Right ventricle myocardium superior (tissue), 1 donor: Measurements from ENCODE around the gene FBXL20. TPM values are rescaled to one million over a fixed set of nuclear protein-coding genes. Genes with fewer than 3 reads are reported as not detected.
"Not testable (repeated sequence)": the region's sequence is repeated elsewhere in the genome, so short reads cannot be mapped to it uniquely, and the experiment has no call there.

Experiments
- ATAC-seq: fragments of 200-7000 bp; cut with Tn5 transposase; one replicate; pipeline ENCODE4 v1.9.1; 2020; ENCODE audit warnings: mild to moderate bottlenecking; ENCODE audit not compliant: poor library complexity
- DNase-seq: peaks from one replicate; pipeline ENCODE4 v3.0.0-alpha.2; 2020
- intact Hi-C: fragments of 100-400 bp; cut with DNase I; formaldehyde crosslinking; loops from one replicate; pipeline ENCODE4 v1.11.2; 2022
- total RNA-seq: library from RNA; stranded (reverse); fragmentation: NEBNext Ultra II Directional; extraction: Animal tissue kit (Norgen Biotek cat#: 25700); gene quantifications from one replicate; pipeline ENCODE4 v1.2.1, GENCODE V29; 2021
- donor health status: DM: no; HTN: yes; CAD: no; lungs with severe emphysema.

The FBXL20 gene
- total RNA-seq, 1 donor from 2014 or later, result 12.1 TPM

DNA sequence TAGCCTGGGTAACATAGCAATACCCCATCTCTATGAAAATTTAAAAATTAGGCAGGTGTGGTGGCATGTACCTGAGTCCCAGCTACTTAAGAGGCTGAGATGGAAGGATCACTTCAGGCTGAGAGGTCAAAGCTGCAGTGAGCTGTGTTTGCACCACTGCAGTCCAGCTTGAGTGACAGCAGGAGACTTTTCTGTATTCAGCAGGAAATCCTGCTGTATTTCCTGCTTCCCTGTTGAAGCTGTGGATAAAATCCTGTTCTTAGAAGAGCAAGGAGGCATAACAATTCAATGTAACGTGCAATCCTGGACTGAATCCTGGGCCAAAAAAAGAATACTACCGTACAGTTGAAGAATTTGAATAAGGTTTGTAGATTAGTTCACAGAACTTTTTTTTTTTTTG, 62.2 kb downstream of the FBXL20 start:
- intact Hi-C loops, result no loop called here

DNA sequence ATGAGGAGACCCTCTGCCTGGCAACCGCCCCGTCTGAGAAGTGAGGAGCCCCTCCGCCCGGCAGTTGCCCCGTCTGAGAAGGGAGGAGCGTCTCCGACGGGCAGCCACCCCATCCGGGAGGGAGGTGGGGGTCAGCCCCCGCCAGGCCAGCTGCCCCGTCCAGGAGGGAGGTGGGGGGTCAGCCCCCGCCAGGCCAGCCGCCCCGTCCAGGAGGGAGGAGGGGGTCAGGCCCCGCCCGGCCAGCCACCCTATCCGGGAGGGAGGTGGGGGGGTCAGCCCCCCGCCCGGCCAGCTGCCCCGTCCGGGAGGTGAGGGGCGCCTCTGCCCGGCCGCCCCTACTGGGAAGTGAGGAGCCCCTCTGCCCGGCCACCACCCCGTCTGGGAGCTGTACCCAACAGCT, 63.8 kb downstream of the FBXL20 start:
- intact Hi-C loops, DNase-seq, ATAC-seq: not testable (repeated sequence)

More for the DNA sequence above, 62.2 kb downstream of the FBXL20 start:
- DNase-seq (no peak), ATAC-seq (no peak)

DNA sequence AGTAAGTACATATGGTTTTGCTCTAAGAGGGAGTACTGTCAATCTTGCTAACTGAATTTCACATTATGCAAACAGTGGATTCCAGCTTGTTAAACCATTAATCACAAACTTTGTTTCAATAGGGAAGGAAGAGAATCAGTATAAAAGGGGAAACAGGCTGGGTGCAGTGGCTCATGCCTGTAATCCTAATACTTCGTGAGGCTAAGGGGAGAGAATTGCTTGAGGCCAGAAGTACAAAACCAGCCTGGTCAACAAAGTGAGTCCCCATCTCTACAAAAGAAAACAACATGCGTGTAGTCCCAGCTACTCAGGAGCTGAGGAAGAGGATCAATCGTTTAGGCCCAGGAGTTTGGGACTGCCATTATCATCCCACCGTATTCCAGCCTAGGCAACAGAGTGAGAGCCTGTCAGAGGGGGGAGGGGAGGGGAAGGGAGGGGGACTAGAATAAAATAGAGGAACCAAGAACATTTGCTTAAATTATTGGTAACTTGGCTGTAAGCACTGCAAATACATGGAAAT, 65.7 kb downstream of the FBXL20 start:
- DNase-seq, result no peak
- intact Hi-C loops, result no loop called here
- ATAC-seq, result peak; percentile 38

DNA sequence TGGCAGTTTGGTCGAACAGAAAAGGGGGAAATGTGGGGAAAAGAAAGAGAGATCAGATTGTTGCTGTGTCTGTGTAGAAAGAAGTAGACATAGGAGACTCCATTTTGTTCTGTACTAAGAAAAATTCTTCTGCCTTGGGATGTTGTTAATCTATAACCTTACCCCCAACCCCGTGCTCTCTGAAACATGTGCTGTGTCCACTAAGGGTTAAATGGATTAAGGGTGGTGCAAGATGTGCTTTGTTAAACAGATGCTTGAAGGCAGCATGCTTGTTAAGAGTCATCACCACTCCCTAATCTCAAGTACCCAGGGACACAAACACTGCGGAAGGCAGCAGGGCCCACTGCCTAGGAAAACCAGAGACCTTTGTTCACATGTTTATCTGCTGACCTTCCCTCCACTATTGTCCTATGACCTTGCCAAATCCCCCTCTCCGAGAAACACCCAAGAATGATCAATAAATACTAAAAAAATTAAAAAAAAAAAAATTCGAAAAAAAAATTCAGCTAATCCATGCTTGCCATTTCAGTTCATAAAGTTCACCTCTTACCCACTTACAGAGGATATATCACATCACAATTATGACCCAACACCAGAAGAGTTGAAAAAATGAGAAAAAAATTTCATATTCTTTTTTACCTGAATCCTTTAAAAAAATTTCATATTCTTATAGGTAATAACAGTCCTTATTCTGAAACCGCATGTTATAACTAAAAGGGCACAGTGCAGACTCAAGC, 67.2 kb downstream of the FBXL20 start:
- intact Hi-C loops, DNase-seq: not testable (repeated sequence)
- ATAC-seq, result peak; percentile 43

DNA sequence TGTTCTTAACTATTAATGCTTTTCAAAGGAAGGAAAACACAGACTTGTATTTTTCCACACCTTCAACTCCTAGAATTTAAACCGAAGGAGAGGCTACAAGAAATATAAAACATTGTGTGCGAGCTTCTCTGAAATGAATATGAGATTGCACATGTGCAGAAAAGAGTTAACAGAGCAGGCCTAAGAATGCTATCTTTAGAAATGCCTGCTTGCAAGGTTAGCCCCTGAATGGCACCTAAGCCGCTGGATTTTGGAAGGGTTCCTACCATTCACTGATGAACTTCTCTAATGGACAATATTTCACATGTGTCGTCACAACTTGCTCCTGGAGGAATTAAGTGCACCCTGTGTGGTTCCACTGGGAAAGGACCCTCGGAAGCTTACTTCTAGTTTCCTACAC, 69.3 kb downstream of the FBXL20 start:
- DNase-seq (no peak), ATAC-seq (peak; percentile 52)
- intact Hi-C loops, result no loop called here

DNA sequence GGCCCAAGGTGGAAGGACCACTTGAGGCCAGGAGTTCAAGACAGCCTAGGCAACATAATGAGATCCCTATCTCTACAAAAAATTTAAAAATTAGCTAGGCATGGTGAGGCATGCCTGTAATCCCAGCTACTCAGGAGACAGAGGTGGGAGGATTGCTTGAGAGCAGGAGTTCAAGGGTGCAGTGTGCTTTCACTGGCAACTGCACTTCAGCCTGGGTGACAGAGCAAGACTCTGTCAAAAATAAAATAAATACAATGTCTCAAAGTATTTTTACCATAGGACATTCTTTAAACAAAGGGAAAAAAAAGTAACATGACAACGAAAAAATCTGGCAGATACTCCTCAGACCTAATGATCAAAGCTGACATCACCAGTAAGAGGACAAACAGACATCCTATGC, 72.6 kb downstream of the FBXL20 start:
- ATAC-seq, result no peak
- intact Hi-C loops, result no loop called here
- no peak for DNase-seq

DNA sequence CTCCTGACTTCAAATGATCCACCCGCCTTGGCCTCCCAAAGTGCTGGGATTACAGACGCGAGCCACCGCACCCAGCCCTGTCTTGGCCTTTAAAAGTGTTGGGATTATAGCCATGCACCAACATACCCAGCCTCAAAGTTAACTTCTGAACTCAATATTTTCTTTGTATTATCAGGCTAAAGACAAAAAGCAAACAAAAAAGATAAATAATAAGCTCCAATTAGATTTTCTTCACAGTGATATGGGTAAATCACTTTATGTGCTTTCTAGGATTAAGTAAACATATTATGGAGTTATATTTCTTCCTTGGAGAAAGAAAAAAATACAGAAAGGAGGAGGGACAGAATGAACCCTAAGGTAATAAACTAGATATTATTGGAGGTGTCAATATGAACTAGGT, 74.3 kb downstream of the FBXL20 start:
- ATAC-seq, result no peak
- no peak for DNase-seq
- intact Hi-C loops, result no loop called here

DNA sequence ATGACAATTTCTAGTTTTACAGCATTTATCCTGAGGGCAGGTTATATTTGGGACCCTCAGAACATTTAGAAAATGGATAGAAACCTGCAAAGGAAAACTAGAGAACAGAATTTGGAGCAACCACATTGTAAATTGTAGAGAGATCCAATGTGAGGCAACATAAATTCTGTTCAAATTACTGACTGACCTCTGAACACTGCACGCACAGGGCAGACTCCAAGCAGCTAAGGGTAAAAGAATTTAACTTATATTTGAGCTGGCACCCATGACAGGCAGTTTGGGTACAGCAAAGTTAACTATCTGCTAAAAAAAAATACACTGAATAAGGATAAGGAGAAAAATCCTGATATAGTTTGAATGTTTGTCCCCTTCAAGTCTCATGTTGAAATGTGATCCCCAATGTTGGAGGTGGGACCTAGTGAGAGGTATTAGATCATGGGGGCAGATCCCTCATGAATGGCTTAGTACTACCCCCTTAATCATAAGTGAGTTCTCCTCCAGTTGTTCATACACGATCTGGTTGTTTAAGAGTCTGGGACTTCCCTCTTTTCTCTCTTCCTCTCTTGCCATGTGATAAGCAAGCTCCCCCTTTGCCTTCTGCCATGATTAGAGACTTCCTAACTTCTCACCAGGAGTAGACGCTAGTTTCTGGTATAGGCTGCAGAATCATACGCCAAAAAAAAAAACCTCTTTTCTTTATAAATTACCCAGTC, 75.7 kb downstream of the FBXL20 start:
- intact Hi-C loops, result no loop called here
- ATAC-seq (peak; percentile 20), DNase-seq (no peak)

DNA sequence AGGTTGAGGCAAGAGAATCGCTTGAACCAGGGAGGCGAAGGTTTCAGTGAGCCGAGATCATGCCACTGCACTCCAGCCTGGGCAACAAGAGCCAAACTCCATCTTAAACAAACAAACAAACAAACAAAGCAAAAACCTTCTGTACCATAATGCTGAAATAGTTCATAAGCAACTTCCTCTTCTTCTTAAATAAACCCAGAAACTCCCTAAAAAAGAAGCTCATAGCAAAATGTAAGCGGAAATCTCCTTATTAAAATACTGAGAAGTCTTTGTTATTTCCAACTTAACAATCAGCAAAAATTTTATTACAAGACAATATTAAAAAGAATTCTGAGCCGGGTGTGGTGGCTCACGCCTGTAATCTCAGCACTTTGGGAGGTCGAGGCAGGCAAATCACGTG, 82.8 kb downstream of the FBXL20 start:
- intact Hi-C loops, result no loop called here
- ATAC-seq, result no peak
- no peak for DNase-seq

DNA sequence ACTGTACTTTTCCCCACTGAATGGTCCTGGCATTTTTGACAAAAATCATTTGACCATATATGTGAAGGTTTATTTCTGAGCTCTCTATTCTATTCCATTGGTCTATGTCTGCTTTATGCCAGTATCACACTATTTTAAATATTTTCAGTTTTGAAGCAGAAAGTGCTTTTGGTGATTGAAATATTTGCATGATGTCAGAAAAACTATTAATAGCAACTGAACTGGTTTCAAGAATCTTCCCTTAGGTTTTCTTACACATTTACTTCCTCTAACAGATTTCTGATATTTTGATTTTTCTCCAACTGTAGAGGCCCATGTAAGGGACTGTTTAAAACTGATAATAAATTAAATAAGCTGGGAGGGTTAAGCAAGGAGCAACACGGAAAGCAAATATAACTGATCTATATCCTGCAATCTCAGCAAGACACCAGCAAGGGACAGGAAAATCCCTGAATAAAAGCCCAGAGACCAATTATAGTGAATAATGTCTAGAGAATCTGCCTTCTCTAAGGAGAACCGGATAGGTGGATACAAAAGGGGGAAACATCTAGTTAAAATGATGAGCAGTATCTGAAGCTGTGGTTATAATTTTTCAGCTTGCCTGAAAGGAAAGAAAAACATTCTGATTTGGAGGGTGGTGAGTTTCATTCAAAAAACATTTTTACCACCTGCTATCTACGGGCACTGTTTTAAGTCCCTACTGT, 94.8 kb downstream of the FBXL20 start:
- DNase-seq (no peak), ATAC-seq (no peak)
- intact Hi-C loops, result no loop called here

DNA sequence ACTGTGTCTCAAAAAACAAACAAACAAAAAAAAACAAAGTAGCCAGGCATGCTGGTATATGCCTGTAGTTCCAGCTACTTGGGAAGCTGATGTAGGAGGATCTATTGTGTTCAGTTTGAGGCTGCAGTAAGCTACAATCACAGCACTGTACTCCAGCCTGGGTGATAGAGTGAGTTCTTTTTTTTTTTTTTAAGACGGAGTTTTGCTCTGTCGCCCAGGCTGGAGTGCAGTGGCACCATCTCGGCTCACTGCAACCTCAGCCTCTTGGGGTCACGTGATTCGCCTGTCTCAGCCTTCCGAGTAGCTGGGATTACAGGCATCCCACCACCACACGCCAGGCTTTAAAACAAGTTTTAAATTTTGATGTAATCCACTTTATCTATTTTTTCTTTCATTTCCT, 95.4 kb downstream of the FBXL20 start:
- intact Hi-C loops, result no loop called here
- ATAC-seq (no peak), DNase-seq (no peak)

DNA sequence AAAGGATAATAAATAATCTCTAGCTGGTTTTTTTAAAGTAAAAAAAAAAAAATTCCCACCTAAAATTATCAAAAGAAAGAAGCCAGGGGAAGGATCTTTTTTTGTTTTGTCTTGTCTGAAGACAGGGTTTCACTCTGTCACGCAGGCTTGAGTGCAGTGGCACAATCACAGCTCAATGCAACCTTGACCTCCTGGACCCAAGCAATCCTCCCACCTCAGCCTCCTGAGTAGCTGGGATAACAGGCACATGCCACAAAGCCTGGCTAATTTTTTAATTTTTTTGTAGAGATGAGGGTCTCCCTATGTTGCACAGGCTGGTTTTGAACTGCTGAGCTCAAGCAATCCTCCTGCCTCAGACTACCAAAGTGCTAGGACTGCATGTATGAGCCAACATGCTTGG, 97.2 kb downstream of the FBXL20 start:
- intact Hi-C loops, result no loop called here
- no peak for ATAC-seq

DNA sequence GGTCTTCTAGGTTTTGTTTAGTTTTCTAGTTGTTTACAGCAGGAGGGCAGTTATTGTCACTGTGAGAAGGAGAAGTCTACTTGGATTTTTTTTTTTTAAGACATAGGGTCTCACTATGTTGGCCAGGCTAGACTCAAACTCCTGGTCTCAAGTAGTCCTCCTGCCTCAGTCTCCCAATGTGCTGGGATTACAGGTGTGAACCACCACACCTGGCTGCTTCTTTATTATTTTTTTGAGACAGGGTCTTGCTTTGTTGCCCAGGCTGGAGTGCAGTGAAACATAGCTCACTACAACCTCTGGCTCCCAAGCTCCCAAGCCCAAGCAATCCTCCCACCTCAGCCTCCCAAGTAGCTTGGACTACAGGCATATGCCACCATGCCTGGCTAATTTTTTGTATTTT, 107.4 kb downstream of the FBXL20 start:
- ATAC-seq (no peak), DNase-seq (no peak)
- intact Hi-C loops, result no loop called here

More for the DNA sequence above, 97.2 kb downstream of the FBXL20 start:
- DNase-seq, result no peak

DNA sequence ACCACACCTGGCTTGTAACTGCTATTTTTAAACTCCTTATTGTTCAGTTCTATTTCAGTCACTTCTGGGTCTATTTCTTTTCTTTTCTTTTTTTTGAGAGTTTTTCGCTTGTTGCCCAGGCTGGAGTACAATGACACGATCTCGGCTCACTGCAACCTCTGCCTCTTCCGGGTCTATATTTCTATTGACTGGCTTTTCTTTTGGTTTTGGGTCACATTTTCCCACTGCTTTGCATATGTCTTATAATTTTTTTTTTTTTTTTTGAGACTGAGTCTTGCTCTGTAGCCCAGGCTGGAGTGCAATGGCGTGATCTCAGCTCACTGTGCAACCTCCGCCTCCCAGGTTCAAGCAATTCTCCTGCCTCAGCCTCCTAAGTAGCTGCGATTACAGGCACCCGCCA, 108.9 kb downstream of the FBXL20 start:
- ATAC-seq, DNase-seq, intact Hi-C loops: not testable (repeated sequence)

DNA sequence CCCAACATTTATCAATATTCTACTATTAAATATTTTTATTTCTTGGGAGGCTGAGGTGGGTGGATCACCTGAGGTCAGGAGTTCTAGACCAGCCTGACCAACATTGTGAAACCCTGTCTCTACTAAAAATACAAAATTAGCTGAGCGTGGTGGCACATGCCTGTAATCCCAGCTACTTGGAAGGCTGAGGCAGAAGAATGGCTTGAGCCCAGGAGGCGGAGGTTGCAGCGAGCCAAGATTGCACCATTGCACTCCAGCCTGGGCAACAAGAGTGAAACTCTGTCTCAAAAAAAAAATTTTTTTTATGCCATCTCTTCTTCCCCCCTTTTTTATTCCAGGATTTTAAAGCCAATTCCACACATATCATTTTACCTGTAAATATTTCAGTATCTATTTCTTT, 114.9 kb downstream of the FBXL20 start:
- peak; percentile 50 for DNase-seq
- intact Hi-C loops, result not testable (repeated sequence)
- peak; percentile 29 for ATAC-seq

DNA sequence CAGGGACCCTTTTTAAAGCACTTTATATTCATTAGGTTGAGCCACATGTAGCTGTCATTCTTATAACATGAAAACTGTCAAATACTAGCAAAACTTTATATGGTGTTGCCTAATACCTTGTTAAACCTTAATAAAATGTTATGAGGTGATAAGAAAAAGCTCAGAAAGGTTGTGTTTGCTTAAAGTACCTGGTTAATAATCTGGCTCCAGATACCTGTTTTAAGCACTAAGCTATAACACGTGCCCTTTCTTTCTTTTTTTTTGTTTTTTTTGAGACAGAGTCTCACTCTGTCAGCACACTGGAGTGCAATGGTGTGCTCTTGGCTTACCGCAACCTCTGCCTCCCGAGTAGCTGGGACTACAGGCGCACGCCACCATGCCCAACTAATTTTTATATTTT, 116.7 kb downstream of the FBXL20 start:
- no peak for ATAC-seq
- intact Hi-C loops, result no loop called here
- DNase-seq, result no peak

DNA sequence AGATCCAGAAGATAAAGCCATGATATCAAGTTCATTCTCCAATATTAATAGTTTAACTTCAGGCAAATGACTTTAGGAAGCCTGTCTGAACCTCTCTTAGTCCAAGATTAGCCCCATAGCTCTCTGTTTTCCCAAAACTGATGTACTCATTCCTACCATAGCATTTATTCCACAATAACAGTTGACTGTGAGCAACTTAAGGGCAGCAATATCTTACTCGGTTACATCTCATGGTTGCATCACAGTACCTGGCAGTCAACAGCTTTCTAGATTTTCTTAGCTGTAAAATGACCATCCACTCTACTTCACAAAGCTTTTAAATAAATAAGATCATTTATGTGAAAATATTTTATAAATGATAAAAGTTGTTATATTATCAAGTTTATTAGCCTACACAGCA, 117.5 kb downstream of the FBXL20 start:
- intact Hi-C loops, result no loop called here
- no peak for ATAC-seq
- no peak for DNase-seq

DNA sequence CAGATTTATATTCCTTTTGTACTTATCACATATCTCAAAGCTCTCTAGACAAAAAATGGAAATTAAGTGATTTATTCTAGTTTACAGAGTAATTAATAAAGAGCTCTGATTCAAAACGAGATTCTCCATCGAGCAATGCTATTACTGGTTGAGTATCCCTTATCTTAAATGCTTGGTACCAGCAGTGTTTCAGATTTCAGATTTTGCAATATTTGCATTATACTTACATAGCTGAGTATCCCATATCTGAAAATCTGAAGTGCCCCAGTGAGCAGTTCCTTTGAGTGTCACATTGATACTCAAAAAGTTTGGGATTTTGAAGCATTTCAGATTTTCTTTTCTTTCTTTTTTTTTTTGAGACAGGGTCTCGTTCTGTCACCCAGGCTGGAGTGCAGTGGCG, 118.3 kb downstream of the FBXL20 start:
- intact Hi-C loops, result no loop called here
- ATAC-seq (no peak), DNase-seq (no peak)

DNA sequence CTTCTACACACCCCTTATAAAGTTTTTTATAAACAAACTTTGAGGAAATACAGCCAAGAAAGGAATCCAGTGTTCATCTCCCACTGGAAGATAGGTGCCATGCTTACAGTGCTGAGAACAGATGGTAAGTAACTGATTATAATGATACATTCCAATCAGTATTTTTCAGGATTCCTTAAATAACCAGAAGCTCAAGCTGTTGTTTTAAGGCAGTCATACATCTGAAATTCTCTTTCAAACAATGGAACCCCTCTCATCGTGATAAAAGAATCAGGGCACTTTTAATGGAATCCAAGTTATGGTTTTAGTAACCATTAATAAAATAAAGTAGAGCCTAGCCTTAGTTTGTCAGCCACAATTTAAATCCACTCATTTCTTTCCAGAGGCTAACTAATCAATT, 119.6 kb downstream of the FBXL20 start:
- intact Hi-C loops, result no loop called here
- DNase-seq (no peak), ATAC-seq (no peak)
